Gastroesophageal sphincter (tissue), 4 donors: ENCODE results near the gene GRAMD1A. TPM values are rescaled to one million over a fixed set of nuclear protein-coding genes. Genes with fewer than 3 reads are reported as not detected.
"Not testable (repeated sequence)": the region's sequence is repeated elsewhere in the genome, so short reads cannot be mapped to it uniquely, and the experiment has no call there.

Source experiments
- ATAC-seq: fragments of 150-250 bp; one replicate; pipeline ENCODE4 v1.9.1; 2016; ENCODE audit warnings: mild to moderate bottlenecking, moderate library complexity
- H3K27ac ChIP-seq, 4 donors: fragments of 200-600 bp; sonication (generic) in 3 of 4; 1 replicate in 3 of 4; 2 replicates in 1 of 4; pipeline ENCODE4 v1.5.1; 2016 to 2019
- H3K27me3 ChIP-seq: fragments of 200-600 bp; sonication (generic); one replicate; pipeline ENCODE4 v1.5.1; 2019
- H3K36me3 ChIP-seq, 2 donors: fragments of 200-600 bp; sonication (generic); one replicate each; pipeline ENCODE4 v1.5.1; 2019; ENCODE audit warnings: control low read depth in 1 of 2
- H3K4me1 ChIP-seq, 3 donors: fragments of 200-600 bp; sonication (generic); 1 replicate in 2 of 3; 2 replicates in 1 of 3; pipeline ENCODE4 v1.5.1; 2016 to 2019; ENCODE audit warnings: control low read depth in 2 of 3
- H3K4me3 ChIP-seq, 2 donors: fragments of 200-600 bp; sonication (generic); one replicate each; pipeline ENCODE4 v1.5.1; 2019; ENCODE audit warnings: mild to moderate bottlenecking in 1 of 2, moderate library complexity in 1 of 2
- H3K9me3 ChIP-seq, 3 donors: fragments of 200-600 bp; sonication (generic); one replicate each; pipeline ENCODE4 v1.5.1; 2017 to 2019; ENCODE audit warnings: control low read depth in 2 of 3
- CTCF ChIP-seq, 4 experiments: fragments of 200-600 bp in 2 of 4; fragments of 450-650 bp in 2 of 4; sonication (generic) in 1 of 4; IDR thresholded peaks; one replicate each; pipeline ENCODE4 v1.5.1; 2017 to 2019; ENCODE audit warnings: antibody characterized with exemption in 4 of 4, mild to moderate bottlenecking in 2 of 4, moderate library complexity in 2 of 4
- EP300 ChIP-seq: sonication (generic); formaldehyde crosslinking; IDR thresholded peaks from one replicate; pipeline ENCODE4 v1.6.1; 2017; ENCODE audit warnings: antibody characterized with exemption, mild to moderate bottlenecking
- POLR2A ChIP-seq, 2 donors: fragments of 450-650 bp; IDR thresholded peaks; one replicate each; pipeline ENCODE4 v1.6.1; 2017; ENCODE audit warnings: antibody characterized with exemption in 2 of 2, mild to moderate bottlenecking in 2 of 2, moderate library complexity in 1 of 2
- POLR2AphosphoS5 ChIP-seq: sonication (generic); formaldehyde crosslinking; IDR thresholded peaks from one replicate; pipeline ENCODE4 v1.6.1; 2017; ENCODE audit warnings: antibody characterized with exemption
- WGBS, 2 donors: methylation state at CpG; one replicate each; pipeline ENCODE4 v1.1.5; 2018; ENCODE audit warnings: low coverage in 1 of 2; 5-methylcytosine and 5-hydroxymethylcytosine counted together
- total RNA-seq, 4 donors: library from RNA; depleted of rRNA; stranded (reverse); fragments of >200 nt; gene quantifications; one replicate each; pipeline ENCODE4 v1.1.0, GENCODE V29; 2016

The GRAMD1A gene
- total RNA-seq, 4 donors from 2014 or later: 22.0 to 40.0 (median 35.9) TPM

GRCh38 chr19:34985249-34986022 is 14.7 kb upstream of the GRAMD1A start:
- Histone ChIP-seq H3K4me3 (no peak overlapping the region), H3K4me1 (peaks cover 0 to 7% (median 0%) of the 10 kb centered on the region in 3 donors), H3K27ac (peak overlapping the region in 2 of 4 donors; percentile 5), H3K27me3 (peaks cover 14% of the 10 kb centered on the region), H3K36me3 (no peaks in the 10 kb centered on the region), H3K9me3 (no peaks in the 10 kb centered on the region)
- 21 to 50% methylated on average over 1 to 7 of the region's 7 CpGs for WGBS, 2 donors
- peak; percentile 83 for ATAC-seq
- TF ChIP-seq POLR2AphosphoS5: peak; percentile 43
- TF ChIP-seq EP300: no peak

- Histone ChIP-seq H3K4me3 (no peak overlapping the region), H3K27ac (no peak overlapping the region), H3K36me3 (no peaks in the 10 kb centered on the region), H3K4me1 (peaks cover 0 to 7% (median 0%) of the 10 kb centered on the region in 3 donors), H3K27me3 (peaks cover 10% of the 10 kb centered on the region), H3K9me3 (no peaks in the 10 kb centered on the region)
- TF ChIP-seq CTCF (IDR thresholded peaks at IDR 0.05): no peak
- no peak for TF ChIP-seq EP300
- no peak for TF ChIP-seq POLR2AphosphoS5
- TF ChIP-seq POLR2A (IDR thresholded peaks at IDR 0.05): no peak
- no peak for ATAC-seq
- 100% methylated on average over 1 of the region's 1 CpG for WGBS, 2 donors
Measured at GRCh38 chr19:34988119-34988518, 12.0 kb upstream of the GRAMD1A start.

GRCh38 chr19:34989298-34989697 is 10.8 kb upstream of the GRAMD1A start:
- WGBS, 2 donors: 60 to 75% methylated on average over 3 to 4 of the region's 6 CpGs
- TF ChIP-seq EP300: no peak
- TF ChIP-seq POLR2AphosphoS5: no peak
- TF ChIP-seq CTCF (IDR thresholded peaks at IDR 0.05): no peak
- TF ChIP-seq POLR2A (IDR thresholded peaks at IDR 0.05): no peak
- no peak overlapping the region for H3K4me3 ChIP-seq
- H3K9me3 ChIP-seq: no peaks in the 10 kb centered on the region
- H3K4me1 ChIP-seq: peaks cover 0 to 11% (median 0%) of the 10 kb centered on the region in 3 donors
- H3K36me3 ChIP-seq: no peaks in the 10 kb centered on the region
- no peak overlapping the region for H3K27ac ChIP-seq
- peaks cover 10% of the 10 kb centered on the region for H3K27me3 ChIP-seq
- no peak for ATAC-seq

- H3K4me1 ChIP-seq: peaks cover 0 to 19% (median 0%) of the 10 kb centered on the region in 3 donors
- no peaks in the 10 kb centered on the region for H3K36me3 ChIP-seq
- H3K9me3 ChIP-seq: no peaks in the 10 kb centered on the region
- no peak overlapping the region for H3K4me3 ChIP-seq
- no peak overlapping the region for H3K27ac ChIP-seq
- 67 to 74% methylated on average over 8 to 10 of the region's 13 CpGs for WGBS, 2 donors
- ATAC-seq: no peak
- TF ChIP-seq CTCF (IDR thresholded peaks at IDR 0.05) (no peak), EP300 (no peak), POLR2A (IDR thresholded peaks at IDR 0.05) (no peak)
- H3K27me3 ChIP-seq: peaks cover 10% of the 10 kb centered on the region
Measured at GRCh38 chr19:34990578-34991192, 9.4 kb upstream of the GRAMD1A start.

GRCh38 chr19:34991542-34992333 is 8.4 kb upstream of the GRAMD1A start:
- Histone ChIP-seq H3K9me3 (no peaks in the 10 kb centered on the region), H3K4me1 (peaks cover 0 to 16% (median 0%) of the 10 kb centered on the region in 3 donors), H3K4me3 (no peak overlapping the region), H3K27ac (no peak overlapping the region), H3K36me3 (no peaks in the 10 kb centered on the region), H3K27me3 (peaks cover 10% of the 10 kb centered on the region)
- no peak for TF ChIP-seq EP300
- ATAC-seq: no peak
- WGBS, 2 donors: 82 to 89% methylated on average over 7 to 8 of the region's 8 CpGs

- H3K4me1 ChIP-seq: peaks cover 0 to 21% (median 0%) of the 10 kb centered on the region in 3 donors
- not testable (repeated sequence) for H3K27ac ChIP-seq, H3K36me3 ChIP-seq, H3K4me3 ChIP-seq, ATAC-seq, H3K27me3 ChIP-seq, H3K9me3 ChIP-seq
- WGBS, 2 donors: 71 to 78% methylated on average over 1 to 7 of the region's 7 CpGs
Measured at GRCh38 chr19:34992582-34992981, 7.5 kb upstream of the GRAMD1A start.
